B cell (primary cell): ENCODE data around the gene CMTM7. TPM values are rescaled to one million over a fixed set of nuclear protein-coding genes. Genes with fewer than 3 reads are reported as not detected.

Experiments used
- ATAC-seq: fragments of 200-7000 bp; cut with Tn5 transposase; one replicate; pipeline ENCODE4 v1.10.0; 2021; ENCODE audit warnings: low read depth, mild to moderate bottlenecking, moderate number of reproducible peaks, moderate library complexity
- CTCF ChIA-PET: fragments of 350-600 bp; sonication (Branson Sonifier 250); formaldehyde crosslinking; loops from one replicate; lab custom pipeline; 2021; ENCODE audit warnings: antibody characterized with exemption, inconsistent platforms; lab: Charles Lee
- POLR2A ChIA-PET: fragments of 350-600 bp; sonication (Branson Sonifier 250); formaldehyde crosslinking; loops from one replicate; lab custom pipeline; 2021; ENCODE audit warnings: antibody characterized with exemption; lab: Charles Lee
- DNase-seq: peaks from one replicate; pipeline ENCODE4 v3.0.0; 2013
- H2AFZ ChIP-seq: 2 replicates; pipeline ENCODE4 v1.6.1; 2012; ENCODE audit warnings: mild to moderate bottlenecking, low read depth, low read length; ENCODE audit not compliant: insufficient read depth, poor library complexity, severe bottlenecking
- H3K27ac ChIP-seq, 2 donors: 1 replicate in 1 of 2; 2 replicates in 1 of 2; pipeline ENCODE4 v1.5.1; 2012 to 2013; ENCODE audit warnings: low read length in 2 of 2, mild to moderate bottlenecking in 2 of 2, moderate library complexity in 1 of 2
- H3K27me3 ChIP-seq, 4 experiments: fragments of 200-600 bp in 1 of 4; sonication (generic) in 1 of 4; replicated peaks in 1 of 4; 1 replicate in 2 of 4; 2 replicates in 2 of 4; pipeline versions ENCODE4 v1.6.1 to v1.7.0; 2013 to 2016; ENCODE audit warnings: low read length in 3 of 4, mild to moderate bottlenecking in 2 of 4, mixed read lengths in 1 of 4, moderate library complexity in 1 of 4; ENCODE audit not compliant: insufficient read depth in 4 of 4, control insufficient read depth in 3 of 4; ENCODE audit errors: control extremely low read depth in 1 of 4
- H3K36me3 ChIP-seq, 2 experiments: replicated peaks in 1 of 2; 1 replicate in 1 of 2; 2 replicates in 1 of 2; pipeline versions ENCODE4 v1.6.1 to v1.7.1; 2013; ENCODE audit warnings: low read length in 1 of 2; ENCODE audit not compliant: insufficient read depth in 2 of 2, control insufficient read depth in 1 of 2; ENCODE audit errors: control extremely low read depth in 1 of 2, extremely low read depth in 1 of 2
- H3K4me1 ChIP-seq, 2 donors: fragments of 200-600 bp in 1 of 2; sonication (generic) in 1 of 2; 1 replicate in 1 of 2; 2 replicates in 1 of 2; pipeline versions ENCODE4 v1.5.1 to v1.6.1; 2013 to 2017; ENCODE audit warnings: low read length in 2 of 2; ENCODE audit not compliant: control insufficient read depth in 2 of 2, insufficient read depth in 2 of 2
- H3K4me2 ChIP-seq: replicated peaks from 2 replicates; pipeline ENCODE3; 2012; ENCODE audit warnings: mild to moderate bottlenecking, low read depth, low read length; ENCODE audit not compliant: poor library complexity, severe bottlenecking
- H3K4me3 ChIP-seq, 5 experiments: fragments of 200-600 bp in 1 of 5; sonication (generic) in 1 of 5; 1 replicate in 3 of 5; 2 replicates in 2 of 5; pipeline versions ENCODE4 v1.5.1 to v1.7.0; 2011 to 2016; ENCODE audit warnings: low read length in 4 of 5, mild to moderate bottlenecking in 4 of 5, low read depth in 2 of 5, control low read depth in 1 of 5, moderate library complexity in 1 of 5; ENCODE audit not compliant: insufficient read depth in 1 of 5; ENCODE audit errors: control extremely low read depth in 1 of 5, extremely low read depth in 1 of 5
- H3K79me2 ChIP-seq: fragments of 200-600 bp; sonication (generic); one replicate; pipeline ENCODE4 v1.6.0; 2016; ENCODE audit warnings: low read length; ENCODE audit not compliant: control insufficient read depth, insufficient read depth
- H3K9ac ChIP-seq: fragments of 200-600 bp; sonication (generic); 2 replicates; pipeline ENCODE4 v1.6.1; 2017; ENCODE audit warnings: mild to moderate bottlenecking, low read length, moderate library complexity
- H3K9me3 ChIP-seq, 3 donors: one replicate each; pipeline versions ENCODE4 v1.6.1 to v1.7.1; 2013; ENCODE audit warnings: low read length in 2 of 3; ENCODE audit not compliant: control insufficient read depth in 2 of 3, insufficient read depth in 1 of 3; ENCODE audit errors: control extremely low read depth in 1 of 3
- H4K20me1 ChIP-seq: 2 replicates; pipeline ENCODE4 v1.6.0; 2012; ENCODE audit warnings: mild to moderate bottlenecking, low read length; ENCODE audit not compliant: insufficient read depth, control insufficient read depth, poor library complexity, severe bottlenecking
- H3K27ac Mint-ChIP-seq: one replicate; pipeline ENCODE4 v1.8.0; 2021; ENCODE audit warnings: mixed read lengths
- H3K27me3 Mint-ChIP-seq: one replicate; pipeline ENCODE4 v1.8.0; 2021; ENCODE audit warnings: mixed read lengths
- H3K4me1 Mint-ChIP-seq: one replicate; pipeline ENCODE4 v1.8.0; 2021; ENCODE audit warnings: mixed read lengths
- H3K4me3 Mint-ChIP-seq: one replicate; pipeline ENCODE4 v1.8.0; 2021; ENCODE audit warnings: mixed read lengths
- H3K9me3 Mint-ChIP-seq: one replicate; pipeline ENCODE4 v1.8.0; 2022; ENCODE audit warnings: mixed read lengths; ENCODE audit not compliant: insufficient read depth
- CTCF ChIP-seq: fragments of 200-600 bp; IDR thresholded peaks from one replicate; pipeline ENCODE4 v1.8.0; 2022; ENCODE audit warnings: antibody characterized with exemption, mild to moderate bottlenecking
- EZH2 ChIP-seq: IDR thresholded peaks from 2 replicates; pipeline ENCODE4 v1.6.1; 2012; ENCODE audit warnings: borderline replicate concordance, low read depth, mild to moderate bottlenecking, moderate library complexity, low read length; ENCODE audit not compliant: insufficient read depth, poor library complexity, severe bottlenecking
- WGBS: methylation state at CpG from one replicate; pipeline ENCODE4 v1.1.5; 2013; ENCODE audit warnings: missing lambda C conversion rate; ENCODE audit not compliant: insufficient coverage; 5-methylcytosine and 5-hydroxymethylcytosine counted together
- intact Hi-C: fragments of 100-400 bp; cut with micrococcal nuclease; formaldehyde crosslinking; loops from one replicate; pipeline ENCODE4 v1.10.0; 2022
- polyA plus RNA-seq: library from polyadenylated mRNA; depleted of rRNA; stranded (reverse); fragments of >200 nt; gene quantifications from 2 replicates; pipeline ENCODE4 v1.2.3, GENCODE V29; 2012
- total RNA-seq, 2 donors: library from RNA; stranded (reverse); fragments of 120-200 nt in 1 of 2; gene quantifications; 1 replicate in 1 of 2; 2 replicates in 1 of 2; pipeline versions ENCODE4 v1.2.3 to v1.2.4, GENCODE V29; 2013 to 2022

The CMTM7 gene
- total and polyA plus RNA-seq, 2 donors (not counting 1 experiment from before 2014, with no cell fraction given): 71.5 to 76.1 TPM

DNA sequence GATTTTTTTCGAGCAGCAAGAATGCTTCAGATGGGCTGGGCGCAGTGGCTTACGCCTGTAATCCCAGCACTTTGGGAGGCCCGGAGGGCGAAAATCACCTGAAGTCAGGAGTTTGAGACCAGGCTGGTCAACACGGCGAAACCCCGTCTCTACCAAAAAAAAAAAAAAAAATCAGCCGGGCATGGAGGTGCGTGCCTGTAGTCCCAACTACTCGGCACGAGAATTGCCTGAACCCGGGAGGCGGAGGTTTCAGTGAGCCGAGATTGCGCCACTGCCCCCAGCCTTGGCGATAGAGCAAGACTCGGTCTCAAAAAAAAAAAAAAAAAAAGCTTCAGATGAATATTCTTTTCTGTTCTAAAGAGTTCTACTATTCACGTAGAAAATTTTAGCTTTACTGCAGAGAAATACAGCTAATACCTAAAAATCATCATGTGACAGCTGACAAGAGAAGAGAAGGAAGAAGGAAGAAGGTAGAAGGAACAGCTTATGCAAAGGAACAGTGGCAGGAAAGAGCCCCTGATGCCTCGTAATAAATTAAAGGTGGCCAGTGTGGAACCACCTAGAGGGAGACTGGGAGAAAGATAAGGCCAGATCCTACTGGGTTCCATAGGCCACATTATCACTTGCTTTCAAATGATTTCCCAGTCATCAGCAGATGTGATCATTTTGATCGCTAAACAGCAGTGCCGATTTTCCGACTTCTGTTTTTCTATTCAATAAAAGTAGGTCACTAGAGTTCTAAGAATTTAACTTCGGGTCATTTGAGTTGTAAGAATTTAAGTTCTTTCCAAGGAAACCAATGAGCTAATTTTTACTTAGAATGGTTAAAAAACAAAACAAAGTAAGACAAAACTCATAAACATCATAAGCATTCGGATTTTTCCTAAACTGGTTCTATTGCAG lies 109.5 kb downstream of the CMTM7 start:
- Histone ChIP-seq H3K4me3 (peak overlapping the region; percentile 82 to 99 (median 97)), H3K9ac (peak overlapping the region; percentile 99), H3K36me3 (peaks cover 0 to 7% of the 10 kb centered on the region in 2 experiments), H4K20me1 (no peaks in the 10 kb centered on the region), H3K27ac (peak overlapping the region; percentile 99), H3K27me3 (no peaks in the 10 kb centered on the region), H2AFZ (no peak overlapping the region), H3K9me3 (no peaks in the 10 kb centered on the region), H3K79me2 (peaks cover 78% of the 10 kb centered on the region), H3K4me2 (peak overlapping the region; percentile 79), H3K4me1 (peaks cover 29% of the 10 kb centered on the region in 2 donors)
- peaks cover 44% of the 10 kb centered on the region for H3K4me1 Mint-ChIP-seq
- no peaks in the 10 kb centered on the region for H3K9me3 Mint-ChIP-seq
- no peak for TF ChIP-seq CTCF
- no peak for TF ChIP-seq EZH2
- peak overlapping the region; percentile 93 for H3K27ac Mint-ChIP-seq
- H3K27me3 Mint-ChIP-seq: no peaks in the 10 kb centered on the region
- CTCF ChIA-PET: interaction anchor here (0.6 to 2.4 kb wide), 12 partner anchors 10 to 573 kb away, joined by 3 to 12 read pairs (median 4); no protein-coding TSS in a partner anchor
- H3K4me3 Mint-ChIP-seq: peak overlapping the region; percentile 90
- 83% methylated on average over 8 of the region's 25 CpGs for WGBS
- intact Hi-C loops: loop anchor here (5.0 kb wide), 1 partner anchor 34 kb away; no protein-coding TSS in a partner anchor
- no peak for ATAC-seq
- DNase-seq: no peak
- POLR2A ChIA-PET: interaction anchor here (0.6 to 1.3 kb wide), 5 partner anchors 11 to 486 kb away, joined by 3 to 6 read pairs (median 4); partner anchors contain the start of gene CNOT10
